ENCODE results near the gene CD70. TPM values are rescaled to one million over a fixed set of nuclear protein-coding genes. Genes with fewer than 3 reads are reported as not detected.
"Not testable (repeated sequence)": the region's sequence is repeated elsewhere in the genome, so short reads cannot be mapped to it uniquely, and the experiment has no call there.

The CD70 gene
- 3.3 to 8.1 TPM (median 3.9 TPM) in 3 replicates for total RNA-seq
- long read RNA-seq, partial matches to known transcripts: 0 of 1 reads
- long read RNA-seq, other reads (novel, unspliced or antisense): 0 of 1 reads

GRCh38 chr19:6590827-6591319 is at the start of gene CD70:
Gene CD70, minus strand, starts transcription at chr19:6591150. Its CDS starts 148 bp downstream, at chr19:6591002.
- Mint-ChIP-seq H3K9me3 (ENCODE audit: low read depth) (no peaks in the 10 kb centered on the region), H3K27me3 (ENCODE audit: low read depth) (peaks cover 50% of the 10 kb centered on the region), H3K4me3 (ENCODE audit: unreplicated experiment) (peak within 1 kb of the TSS; percentile 71), H3K27ac (ENCODE audit: unreplicated experiment) (peak within 1 kb of the TSS; percentile 4), H3K36me3 (ENCODE audit: low read depth) (peaks cover 2% of the 10 kb centered on the region), H3K4me1 (ENCODE audit: low read depth) (peaks cover 49% of the 10 kb centered on the region)
- TF ChIP-seq, protein P1, sequence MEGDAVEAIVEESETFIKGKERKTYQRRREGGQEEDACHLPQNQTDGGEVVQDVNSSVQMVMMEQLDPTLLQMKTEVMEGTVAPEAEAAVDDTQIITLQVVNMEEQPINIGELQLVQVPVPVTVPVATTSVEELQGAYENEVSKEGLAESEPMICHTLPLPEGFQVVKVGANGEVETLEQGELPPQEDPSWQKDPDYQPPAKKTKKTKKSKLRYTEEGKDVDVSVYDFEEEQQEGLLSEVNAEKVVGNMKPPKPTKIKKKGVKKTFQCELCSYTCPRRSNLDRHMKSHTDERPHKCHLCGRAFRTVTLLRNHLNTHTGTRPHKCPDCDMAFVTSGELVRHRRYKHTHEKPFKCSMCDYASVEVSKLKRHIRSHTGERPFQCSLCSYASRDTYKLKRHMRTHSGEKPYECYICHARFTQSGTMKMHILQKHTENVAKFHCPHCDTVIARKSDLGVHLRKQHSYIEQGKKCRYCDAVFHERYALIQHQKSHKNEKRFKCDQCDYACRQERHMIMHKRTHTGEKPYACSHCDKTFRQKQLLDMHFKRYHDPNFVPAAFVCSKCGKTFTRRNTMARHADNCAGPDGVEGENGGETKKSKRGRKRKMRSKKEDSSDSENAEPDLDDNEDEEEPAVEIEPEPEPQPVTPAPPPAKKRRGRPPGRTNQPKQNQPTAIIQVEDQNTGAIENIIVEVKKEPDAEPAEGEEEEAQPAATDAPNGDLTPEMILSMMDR (IDR thresholded peaks at IDR 0.05): no peak
- DNase-seq (ENCODE audit: low spot score): no peak

DNA sequence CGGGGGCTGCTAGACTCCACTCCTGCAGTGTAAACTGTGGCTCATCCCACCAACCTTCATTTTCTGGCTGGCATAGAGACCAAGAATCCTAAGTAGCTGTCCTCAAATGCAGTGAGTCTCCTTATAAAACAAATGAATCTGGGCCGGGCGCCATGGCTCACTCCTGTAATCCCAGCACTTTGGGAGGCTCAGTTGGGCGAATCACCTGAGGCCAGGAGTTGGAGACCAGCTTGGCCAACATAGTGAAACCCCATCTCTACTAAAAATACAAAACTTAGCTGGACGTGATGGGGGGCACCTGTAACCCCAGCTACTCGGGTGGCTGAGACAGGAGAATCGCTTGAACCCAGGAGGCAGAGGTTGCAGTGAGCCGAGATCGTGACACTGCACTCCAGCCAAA is 49.4 kb upstream of the CD70 start:
- H3K4me1 Mint-ChIP-seq (ENCODE audit: low read depth); H3K4me3 Mint-ChIP-seq (ENCODE audit: unreplicated experiment); H3K27ac Mint-ChIP-seq (ENCODE audit: unreplicated experiment); DNase-seq (ENCODE audit: low spot score); H3K36me3 Mint-ChIP-seq (ENCODE audit: low read depth); H3K9me3 Mint-ChIP-seq (ENCODE audit: low read depth): not testable (repeated sequence)
- peaks cover 11% of the 10 kb centered on the region for H3K27me3 Mint-ChIP-seq (ENCODE audit: low read depth)

GRCh38 chr19:6639439-6639838 is 48.5 kb upstream of the CD70 start:
- Mint-ChIP-seq H3K36me3 (ENCODE audit: low read depth) (no peaks in the 10 kb centered on the region), H3K4me1 (ENCODE audit: low read depth) (no peaks in the 10 kb centered on the region), H3K27me3 (ENCODE audit: low read depth) (peaks cover 9% of the 10 kb centered on the region), H3K27ac (ENCODE audit: unreplicated experiment) (no peak overlapping the region), H3K4me3 (ENCODE audit: unreplicated experiment) (no peak overlapping the region), H3K9me3 (ENCODE audit: low read depth) (peaks cover under 1% of the 10 kb centered on the region)
- TF ChIP-seq, protein P1 (IDR thresholded peaks at IDR 0.05): no peak
- DNase-seq (ENCODE audit: low spot score): no peak

GRCh38 chr19:6633456-6633813 is 42.5 kb upstream of the CD70 start:
- DNase-seq (ENCODE audit: low spot score); H3K27ac Mint-ChIP-seq (ENCODE audit: unreplicated experiment); H3K36me3 Mint-ChIP-seq (ENCODE audit: low read depth); H3K27me3 Mint-ChIP-seq (ENCODE audit: low read depth); H3K4me3 Mint-ChIP-seq (ENCODE audit: unreplicated experiment); H3K4me1 Mint-ChIP-seq (ENCODE audit: low read depth); H3K9me3 Mint-ChIP-seq (ENCODE audit: low read depth): not testable (repeated sequence)
- TF ChIP-seq, protein P1 (IDR thresholded peaks at IDR 0.05): peak; percentile 65

- not testable (repeated sequence) for H3K4me1 Mint-ChIP-seq (ENCODE audit: low read depth); DNase-seq (ENCODE audit: low spot score); H3K36me3 Mint-ChIP-seq (ENCODE audit: low read depth); H3K27me3 Mint-ChIP-seq (ENCODE audit: low read depth); H3K9me3 Mint-ChIP-seq (ENCODE audit: low read depth); H3K4me3 Mint-ChIP-seq (ENCODE audit: unreplicated experiment)
- TF ChIP-seq, protein P1 (IDR thresholded peaks at IDR 0.05): peak; percentile 89
- H3K27ac Mint-ChIP-seq (ENCODE audit: unreplicated experiment): peak overlapping the region; percentile 17
Observed at GRCh38 chr19:6632747-6633455, 42.0 kb upstream of the CD70 start.
